HL-60 (cell line): Measurements from ENCODE around the gene POU1F1. TPM values are rescaled to one million over a fixed set of nuclear protein-coding genes. Genes with fewer than 3 reads are reported as not detected.

Experiments used
- microRNA-seq: library from miRNA; unstranded; fragments of <30 nt; microRNA quantifications from one replicate; pipeline ENCODE4, GENCODE V29; 2018

POU1F1 gene

Small RNAs within 50 kb of the gene (microRNA-seq; reads per million reads assigned to microRNA genes)
- not detected for gene MIR4795
